DMS53 treated with DMSO at 0.1 percent for 48 hours (cell line): Measurements from ENCODE around the gene IL18R1.

Experiments
- DNase-seq: peaks from one replicate; lab custom pipeline; 2025; ENCODE audit not compliant: unreplicated experiment; lab: John Stamatoyannopoulos, UW

IL18R1 gene

DNA sequence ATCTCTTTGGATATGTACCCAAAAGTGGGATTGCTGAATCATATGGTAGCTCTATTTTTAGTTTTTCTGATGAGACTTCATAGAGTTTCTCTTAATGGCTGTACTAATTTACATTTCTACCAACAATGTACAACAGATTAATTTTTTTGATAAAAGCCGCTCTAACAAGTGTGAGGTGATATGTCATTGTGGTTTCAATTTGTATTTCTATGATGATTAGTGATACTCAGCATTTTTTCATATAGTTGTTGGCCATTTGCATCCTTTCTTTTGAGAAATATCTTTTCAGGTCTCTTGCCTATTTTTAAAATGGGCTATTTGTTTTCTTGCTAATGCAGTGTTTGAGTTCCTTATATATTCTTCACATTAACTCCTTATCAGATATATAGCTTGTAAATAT lies 71.7 kb downstream of the IL18R1 start:
- DNase-seq = no peak

DNA sequence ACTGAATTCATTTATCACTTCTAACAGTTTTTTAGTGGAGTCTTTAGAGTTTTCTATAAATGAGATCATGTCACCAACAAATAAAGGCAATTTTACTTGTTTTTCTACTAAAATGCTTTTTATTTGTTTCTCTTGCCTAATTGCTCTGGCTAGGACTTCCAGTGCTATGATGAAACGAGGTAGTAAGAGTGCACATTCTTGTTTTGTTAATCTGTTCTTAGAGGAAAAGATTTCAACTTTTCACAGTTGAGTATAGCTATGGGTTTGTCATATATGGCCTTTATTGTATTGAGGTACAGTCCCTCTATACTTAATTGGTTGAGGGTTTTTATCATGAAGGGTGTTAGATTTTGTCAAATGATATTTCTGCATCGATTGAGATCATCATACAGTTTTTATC lies 73.0 kb downstream of the IL18R1 start:
- DNase-seq = no peak

DNA sequence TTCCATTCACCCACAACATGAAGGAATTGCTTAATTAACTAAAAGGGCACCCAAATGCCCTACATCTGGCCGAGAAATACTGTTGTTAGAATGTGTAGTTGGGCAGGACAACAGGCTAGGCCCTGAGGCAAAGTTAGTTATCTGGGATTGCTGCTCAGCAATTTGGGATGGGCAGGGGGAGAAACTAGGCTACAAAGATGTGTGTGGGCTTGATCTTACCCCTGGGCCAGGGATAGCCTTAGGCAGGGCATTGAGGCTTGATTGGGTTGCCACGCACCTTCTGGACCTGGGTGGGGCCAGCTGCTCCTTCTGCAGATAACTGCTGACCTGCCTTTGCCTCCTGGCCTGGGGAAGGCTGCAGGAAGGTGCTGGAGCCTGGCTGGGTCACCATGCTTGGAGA lies 76.8 kb downstream of the IL18R1 start:
- DNase-seq = no peak

DNA sequence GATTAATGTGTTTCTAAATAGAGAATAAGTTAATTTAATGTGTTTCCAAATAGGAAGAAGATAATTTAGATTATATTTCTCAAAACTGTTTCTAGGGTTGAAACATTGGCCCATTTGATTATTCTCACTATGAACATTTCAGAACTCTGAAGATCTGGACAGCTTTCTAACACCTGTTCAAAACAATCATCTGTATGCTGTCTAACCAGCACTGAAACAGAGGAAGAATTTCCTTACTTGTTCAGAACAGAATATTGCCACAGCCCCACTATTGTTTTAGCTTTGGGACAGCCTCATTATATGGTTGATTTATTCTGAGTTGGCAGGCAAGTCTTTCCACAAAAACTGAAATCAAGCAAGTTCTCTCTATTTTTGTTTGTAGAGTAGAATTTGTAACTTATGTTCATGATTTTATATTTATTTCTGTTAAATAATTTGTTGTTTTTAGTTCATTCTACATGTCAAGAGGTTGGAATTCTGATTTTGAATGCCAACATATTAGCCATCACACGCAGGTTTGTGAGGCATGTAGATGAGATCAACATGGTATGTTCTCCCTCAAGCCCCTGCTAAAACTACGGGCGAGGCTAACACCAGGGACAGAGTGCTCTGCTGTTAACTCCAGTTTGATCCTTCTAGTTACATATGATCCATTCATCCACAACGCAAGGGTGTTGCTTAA lies 78.5 kb downstream of the IL18R1 start:
- no peak for DNase-seq

DNA sequence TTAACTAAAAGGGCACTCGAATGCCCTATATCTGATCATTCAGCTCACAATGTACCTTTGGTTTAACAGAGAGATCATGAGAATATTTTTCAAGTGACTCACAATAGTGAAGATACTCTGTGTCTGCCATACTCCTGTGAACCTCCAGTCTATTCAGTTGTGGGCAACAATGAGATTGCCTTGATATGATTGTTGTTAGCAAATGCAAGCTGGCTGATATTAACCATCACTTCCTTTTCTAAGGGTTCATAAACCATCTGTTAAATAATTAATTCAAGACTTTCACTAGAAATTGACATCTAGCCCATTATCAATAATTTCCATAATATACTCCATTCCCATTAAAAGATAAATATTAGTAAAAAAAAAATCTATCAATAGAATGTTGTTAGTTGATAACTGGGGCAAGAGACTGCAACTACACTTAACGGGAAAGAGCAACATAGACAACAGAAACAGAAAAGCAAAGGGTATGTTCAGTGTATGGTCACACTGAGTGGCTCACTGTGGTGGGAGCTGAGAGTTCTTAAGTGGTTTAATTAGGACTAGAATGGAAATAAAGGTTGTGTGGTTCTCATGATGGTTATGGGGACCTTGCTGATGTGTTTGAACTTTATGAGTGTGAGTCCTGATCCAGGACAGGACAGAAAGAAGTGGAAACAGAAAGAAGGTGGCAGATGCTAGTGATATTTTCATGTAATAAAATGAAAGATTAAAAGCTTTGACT lies 79.2 kb downstream of the IL18R1 start:
- DNase-seq = no peak

DNA sequence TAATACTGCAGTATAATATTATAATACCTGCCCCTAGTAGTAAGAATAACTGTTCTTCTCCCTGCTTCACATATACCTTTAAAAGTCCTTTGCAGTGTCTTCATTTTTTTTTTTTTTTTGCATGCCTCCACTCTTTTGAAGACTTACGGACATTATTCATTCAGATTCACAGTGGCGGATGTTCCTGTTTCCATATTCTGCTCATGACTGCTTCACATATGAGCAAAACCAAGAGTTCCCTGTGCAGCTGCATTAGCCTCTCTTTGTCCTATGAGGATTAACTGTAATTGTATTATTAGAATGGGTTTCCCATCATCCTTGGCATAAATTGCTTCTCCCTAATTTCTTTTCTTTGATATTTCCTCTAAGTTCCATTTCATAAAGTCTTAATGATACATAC lies 80.1 kb downstream of the IL18R1 start:
- no peak for DNase-seq

DNA sequence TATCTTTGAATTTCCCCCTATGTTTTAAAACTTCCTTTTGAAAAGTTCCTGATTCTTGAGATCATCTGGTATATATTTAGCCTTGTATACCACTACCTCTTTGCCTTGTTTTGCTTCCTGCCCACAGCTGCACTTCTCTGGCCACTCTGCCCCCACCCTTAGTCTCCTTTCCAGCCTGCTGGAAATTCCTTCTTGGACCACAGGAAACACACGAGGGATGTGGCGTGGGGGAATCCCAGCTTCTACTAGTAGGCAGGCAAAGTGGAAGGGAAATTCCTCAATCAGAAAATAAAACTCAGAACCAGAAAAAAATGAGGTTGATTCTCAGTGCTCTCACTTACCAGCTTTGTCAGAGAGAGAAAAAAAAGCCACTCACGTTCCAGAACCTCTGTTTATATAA lies 80.7 kb downstream of the IL18R1 start:
- DNase-seq = no peak

DNA sequence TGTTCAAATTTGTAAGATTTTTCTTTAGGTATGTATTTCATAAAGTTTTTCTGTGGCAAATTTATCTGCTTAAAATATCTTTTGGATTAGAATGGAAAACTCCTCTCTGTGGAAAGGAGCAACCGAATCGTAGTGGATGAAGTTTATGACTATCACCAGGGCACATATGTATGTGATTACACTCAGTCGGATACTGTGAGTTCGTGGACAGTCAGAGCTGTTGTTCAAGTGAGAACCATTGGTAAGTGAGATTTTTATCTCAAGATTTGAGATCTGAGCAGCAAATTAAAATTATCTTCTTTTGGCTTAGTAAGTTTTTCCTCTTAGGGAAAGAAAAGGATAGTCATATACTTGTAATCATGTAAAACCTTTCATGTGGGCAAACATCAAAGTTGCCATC lies 81.5 kb downstream of the IL18R1 start:
- DNase-seq = no peak

DNA sequence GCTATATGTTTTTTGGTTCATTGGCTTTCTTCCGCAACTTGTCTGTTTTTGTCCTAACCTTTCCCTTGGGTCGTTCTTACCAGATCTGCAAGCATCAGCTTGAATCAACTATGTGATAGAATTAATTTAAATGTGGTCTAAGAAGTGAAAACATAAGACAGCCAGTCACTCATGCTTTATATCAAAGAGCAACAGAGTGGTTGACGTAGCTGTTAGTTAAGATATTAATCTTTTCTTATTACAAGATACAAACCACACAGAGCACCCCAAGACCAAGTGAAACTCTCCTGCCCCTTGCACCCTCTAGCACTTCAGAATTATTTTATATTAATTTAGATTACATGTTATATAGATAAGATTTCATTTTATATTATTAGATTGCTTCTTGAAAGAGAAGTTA lies 82.5 kb downstream of the IL18R1 start:
- DNase-seq = no peak

DNA sequence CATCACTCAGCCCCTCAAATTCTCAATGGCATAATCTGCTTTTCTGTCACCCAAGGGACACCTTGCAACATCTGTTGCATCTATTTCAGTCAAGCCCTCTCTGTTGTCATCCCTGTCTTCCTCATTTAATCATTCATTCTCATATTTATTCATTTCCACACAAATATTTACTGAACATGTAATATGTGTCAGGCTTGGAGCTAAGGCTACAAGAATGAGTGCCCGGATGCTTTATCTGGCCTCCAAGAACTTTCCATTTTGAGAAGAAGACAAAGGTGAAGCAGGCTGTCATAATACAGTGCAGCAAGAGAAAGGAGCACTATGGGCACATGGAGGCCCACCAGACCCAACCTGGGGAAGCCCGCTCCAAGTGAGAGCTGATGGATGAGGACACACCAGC lies 83.0 kb downstream of the IL18R1 start:
- DNase-seq = no peak

DNA sequence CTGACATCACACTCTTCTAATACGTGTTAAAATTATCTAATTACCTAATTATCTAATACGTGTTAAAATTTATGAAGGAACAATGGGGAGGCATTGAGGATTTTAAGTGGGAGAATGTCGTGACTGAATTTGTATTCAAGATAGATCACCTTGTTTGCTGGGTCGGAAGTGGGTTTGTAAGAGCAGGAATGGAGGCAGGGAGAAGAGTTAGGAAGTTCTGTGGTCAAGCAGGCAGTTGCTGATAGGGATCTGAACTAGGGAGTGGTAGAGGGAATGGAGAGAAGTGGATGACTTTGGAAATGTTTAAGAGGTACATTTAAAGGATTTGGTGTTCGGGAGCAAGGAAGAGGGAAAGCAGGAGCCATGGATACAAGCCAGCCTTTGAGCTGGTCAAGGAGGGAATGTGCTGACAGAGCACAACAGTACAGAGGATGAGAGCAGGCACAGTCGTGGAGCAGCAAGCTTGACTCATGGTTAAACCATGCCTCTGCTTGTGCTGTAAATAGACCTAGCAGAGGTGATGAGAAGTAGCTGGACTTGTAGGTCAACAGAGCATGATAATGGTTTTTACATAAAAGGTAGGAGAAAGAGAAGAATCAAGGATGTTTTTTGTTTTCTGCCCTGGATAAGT lies 83.6 kb downstream of the IL18R1 start:
- DNase-seq = no peak

DNA sequence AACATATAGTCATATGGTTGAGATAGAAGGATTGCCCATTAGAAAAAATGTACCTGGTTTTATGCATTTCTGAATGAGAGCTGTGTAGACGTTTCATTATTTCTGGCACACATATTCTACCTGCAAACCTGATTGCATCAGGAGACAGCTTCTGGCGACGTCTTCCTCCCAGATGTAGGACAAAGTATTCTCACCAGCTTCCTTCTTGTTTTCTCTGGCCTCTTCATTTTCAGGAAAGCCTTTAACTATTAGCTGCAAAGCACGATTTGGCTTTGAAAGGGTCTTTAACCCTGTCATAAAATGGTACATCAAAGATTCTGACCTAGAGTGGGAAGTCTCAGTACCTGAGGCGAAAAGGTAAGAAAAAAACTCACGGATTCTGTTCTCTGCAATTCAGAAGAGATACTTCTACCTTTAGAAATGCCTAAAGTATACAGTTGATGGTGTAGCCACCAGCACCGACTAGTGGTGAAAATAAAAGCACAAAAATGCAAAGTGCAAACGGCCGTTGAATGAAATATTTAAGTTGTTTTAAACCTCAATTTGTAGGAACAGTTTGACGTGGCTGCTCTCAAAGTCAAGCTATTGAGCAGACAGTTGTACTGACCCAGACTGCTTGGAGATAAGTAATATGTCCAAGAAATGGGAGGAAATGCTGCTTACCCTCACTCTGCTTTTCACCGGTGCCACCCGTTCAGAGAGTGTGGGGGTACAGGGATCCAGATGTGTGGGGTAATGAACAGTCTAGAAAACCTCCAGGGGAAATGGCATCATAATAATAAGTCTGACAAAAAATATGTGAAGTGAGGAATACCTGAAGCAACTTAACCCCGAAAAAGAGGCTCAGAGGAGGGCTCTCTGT lies 87.6 kb downstream of the IL18R1 start:
- DNase-seq = peak; percentile 60

DNA sequence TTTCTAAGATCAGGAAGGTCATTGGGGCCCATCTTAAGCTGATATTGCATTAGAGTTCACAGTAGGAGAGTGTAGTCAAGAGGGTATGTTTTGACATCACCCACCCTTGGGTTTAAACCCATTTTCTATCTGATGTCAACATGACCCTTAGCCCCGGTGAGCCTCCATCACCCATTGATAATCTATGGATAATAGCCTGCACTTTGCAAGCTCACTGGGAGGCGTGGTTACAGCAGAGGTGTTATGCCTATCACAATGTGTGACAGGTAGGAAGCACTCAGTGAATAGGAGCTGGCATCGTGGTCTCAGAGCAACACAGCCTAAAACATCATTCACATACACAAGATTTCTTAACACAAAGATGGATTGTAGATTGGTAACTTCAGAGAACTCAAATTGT lies 88.6 kb downstream of the IL18R1 start:
- no peak for DNase-seq

DNA sequence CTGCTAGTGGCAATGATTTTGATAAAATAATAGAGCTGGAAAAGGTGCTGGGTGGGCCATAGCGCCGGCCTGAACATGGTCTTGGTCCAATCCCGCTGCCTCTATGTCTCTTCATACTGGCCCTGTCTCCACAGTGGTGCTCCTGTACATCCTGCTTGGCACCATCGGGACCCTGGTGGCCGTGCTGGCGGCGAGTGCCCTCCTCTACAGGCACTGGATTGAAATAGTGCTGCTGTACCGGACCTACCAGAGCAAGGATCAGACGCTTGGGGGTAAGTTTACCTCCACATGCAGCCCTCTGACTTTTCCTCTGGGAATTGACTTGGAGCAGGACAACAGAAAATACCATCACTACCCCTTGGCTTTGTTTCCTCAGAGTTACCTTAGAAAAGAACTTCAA lies 91.3 kb downstream of the IL18R1 start:
- no peak for DNase-seq
